ENCODE data around the gene GINS1. TPM values are rescaled to one million over a fixed set of nuclear protein-coding genes. Genes with fewer than 3 reads are reported as not detected.

Gene GINS1
- total RNA-seq, 2 donors from 2014 or later: 2.2 to 6.0 TPM

DNA sequence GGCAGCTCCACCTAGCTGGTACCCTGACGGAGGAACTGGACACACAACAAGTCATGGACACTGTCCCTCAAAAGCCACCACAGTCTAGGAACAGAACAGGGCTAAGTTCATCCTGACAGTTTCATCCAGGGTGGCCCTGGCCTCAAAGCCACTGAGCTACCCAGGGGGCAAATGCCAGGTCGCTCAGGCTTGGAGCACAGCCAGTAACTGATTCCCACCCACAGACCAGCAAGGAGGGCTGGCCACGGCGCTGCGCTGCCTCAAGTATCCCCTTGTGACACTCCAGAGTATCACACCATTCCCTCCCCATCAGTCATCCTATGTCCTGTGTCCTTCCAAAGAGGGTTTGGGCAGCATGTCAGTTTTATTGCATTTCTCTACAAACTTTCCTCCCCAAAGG lies 72.2 kb downstream of the GINS1 start:
- TF ChIP-seq, protein P1, sequence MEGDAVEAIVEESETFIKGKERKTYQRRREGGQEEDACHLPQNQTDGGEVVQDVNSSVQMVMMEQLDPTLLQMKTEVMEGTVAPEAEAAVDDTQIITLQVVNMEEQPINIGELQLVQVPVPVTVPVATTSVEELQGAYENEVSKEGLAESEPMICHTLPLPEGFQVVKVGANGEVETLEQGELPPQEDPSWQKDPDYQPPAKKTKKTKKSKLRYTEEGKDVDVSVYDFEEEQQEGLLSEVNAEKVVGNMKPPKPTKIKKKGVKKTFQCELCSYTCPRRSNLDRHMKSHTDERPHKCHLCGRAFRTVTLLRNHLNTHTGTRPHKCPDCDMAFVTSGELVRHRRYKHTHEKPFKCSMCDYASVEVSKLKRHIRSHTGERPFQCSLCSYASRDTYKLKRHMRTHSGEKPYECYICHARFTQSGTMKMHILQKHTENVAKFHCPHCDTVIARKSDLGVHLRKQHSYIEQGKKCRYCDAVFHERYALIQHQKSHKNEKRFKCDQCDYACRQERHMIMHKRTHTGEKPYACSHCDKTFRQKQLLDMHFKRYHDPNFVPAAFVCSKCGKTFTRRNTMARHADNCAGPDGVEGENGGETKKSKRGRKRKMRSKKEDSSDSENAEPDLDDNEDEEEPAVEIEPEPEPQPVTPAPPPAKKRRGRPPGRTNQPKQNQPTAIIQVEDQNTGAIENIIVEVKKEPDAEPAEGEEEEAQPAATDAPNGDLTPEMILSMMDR (IDR thresholded peaks at IDR 0.05): no peak
- TF ChIP-seq POLR2AphosphoS5 (IDR thresholded peaks at IDR 0.05) (no peak), POLR2A (IDR thresholded peaks at IDR 0.05) (no peak)
- WGBS: 84% methylated on average over 5 of the region's 5 CpGs
- Histone ChIP-seq H3K27ac (no peak overlapping the region), H3K9me3 (no peaks in the 10 kb centered on the region), H3K27me3 (replicated peaks; ENCODE audit: insufficient read depth) (no peaks in the 10 kb centered on the region), H3K4me3 (no peak overlapping the region), H3K4me1 (replicated peaks) (no peaks in the 10 kb centered on the region), H3K36me3 (no peaks in the 10 kb centered on the region)
- intact Hi-C loops (cut with DNase I): no loop called here
- no peak for DNase-seq (ENCODE audit: low spot score)

DNA sequence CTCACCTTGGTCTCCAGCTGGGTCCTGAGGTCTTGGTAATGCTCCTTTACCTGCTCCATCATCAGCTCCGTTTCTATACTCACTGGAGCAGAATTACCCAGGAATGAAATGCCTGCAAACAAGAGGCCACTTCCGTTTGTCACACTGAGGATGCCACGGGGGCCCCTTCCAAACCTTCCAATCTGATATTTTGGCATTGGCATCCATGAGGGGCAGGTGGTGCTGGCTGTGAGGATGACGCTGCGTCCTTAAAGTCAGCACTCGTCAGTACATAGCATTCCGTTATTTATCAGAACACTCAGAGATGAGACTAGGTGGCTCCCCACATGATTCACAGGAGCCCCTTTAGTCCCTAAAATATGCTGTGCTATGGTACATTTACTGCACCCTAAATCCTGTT lies 72.7 kb downstream of the GINS1 start:
- 82% methylated on average over 7 of the region's 7 CpGs for WGBS
- Histone ChIP-seq H3K27ac (no peak overlapping the region), H3K4me3 (no peak overlapping the region), H3K27me3 (replicated peaks; ENCODE audit: insufficient read depth) (no peaks in the 10 kb centered on the region), H3K36me3 (no peaks in the 10 kb centered on the region), H3K9me3 (no peaks in the 10 kb centered on the region), H3K4me1 (replicated peaks) (no peaks in the 10 kb centered on the region)
- no peak for TF ChIP-seq POLR2AphosphoS5 (IDR thresholded peaks at IDR 0.05)
- intact Hi-C loops (cut with DNase I): no loop called here
- DNase-seq (ENCODE audit: low spot score): no peak

DNA sequence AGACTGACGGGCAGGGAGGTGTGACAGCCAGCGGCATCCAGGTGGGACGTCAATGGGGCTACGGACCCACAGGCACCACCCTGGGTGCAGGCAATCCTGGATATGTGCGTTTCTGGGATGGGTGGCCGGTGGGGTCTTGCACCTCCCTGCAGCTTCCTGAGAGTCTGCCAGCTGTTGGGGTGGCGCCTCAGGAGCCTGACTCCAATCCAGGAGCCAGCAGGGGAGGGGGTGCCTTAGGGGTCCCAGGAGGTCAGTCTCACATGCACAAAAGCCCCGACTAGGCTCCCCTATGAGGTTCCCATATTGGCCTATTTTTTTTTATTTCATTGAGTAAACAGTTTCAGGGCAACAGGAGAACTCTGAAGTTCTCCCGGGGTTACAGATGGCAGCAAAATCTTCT lies 73.3 kb downstream of the GINS1 start:
- Histone ChIP-seq H3K27me3 (replicated peaks; ENCODE audit: insufficient read depth) (no peaks in the 10 kb centered on the region), H3K36me3 (no peaks in the 10 kb centered on the region), H3K4me1 (replicated peaks) (no peaks in the 10 kb centered on the region), H3K27ac (no peak overlapping the region), H3K4me3 (no peak overlapping the region), H3K9me3 (no peaks in the 10 kb centered on the region)
- no peak for DNase-seq (ENCODE audit: low spot score)
- intact Hi-C loops (cut with DNase I): no loop called here
- TF ChIP-seq POLR2A (IDR thresholded peaks at IDR 0.05): no peak
- 86% methylated on average over 9 of the region's 9 CpGs for WGBS

DNA sequence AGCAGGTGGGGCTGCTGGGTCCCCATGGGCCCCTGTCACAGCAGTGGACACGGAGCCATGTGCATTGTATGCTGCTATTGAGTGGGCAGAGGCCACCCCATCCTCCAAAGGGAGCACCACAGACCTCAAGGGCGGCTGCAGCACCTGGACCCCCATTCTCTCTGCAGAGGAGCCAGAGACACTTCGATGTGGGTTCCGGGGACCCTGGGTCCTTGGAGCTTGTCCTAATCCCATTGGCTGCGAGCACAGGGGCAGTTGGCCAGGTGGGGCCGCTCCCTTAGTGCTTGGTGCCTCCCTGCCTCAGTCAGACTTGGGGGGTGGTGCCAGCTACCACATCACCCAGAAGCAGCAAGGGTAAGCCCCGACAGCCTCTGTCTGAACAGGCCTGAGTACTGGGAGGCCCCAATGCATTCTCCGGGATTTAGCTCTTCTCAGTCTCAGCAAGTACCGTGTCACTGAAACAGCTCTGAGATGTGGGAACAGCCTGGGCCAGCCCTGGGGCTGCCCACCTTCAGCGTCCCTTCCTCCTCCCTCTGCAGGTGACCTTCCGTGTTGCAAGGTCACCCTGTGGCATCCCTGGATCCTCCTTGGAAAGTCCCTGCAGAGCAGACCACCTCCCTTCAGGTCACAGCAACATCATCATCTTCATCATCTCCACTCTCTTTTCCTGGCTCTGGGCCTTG lies 73.9 kb downstream of the GINS1 start:
- no peak for TF ChIP-seq POLR2A (IDR thresholded peaks at IDR 0.05)
- TF ChIP-seq, protein P1 (IDR thresholded peaks at IDR 0.05): no peak
- TF ChIP-seq POLR2AphosphoS5 (IDR thresholded peaks at IDR 0.05): no peak
- Histone ChIP-seq H3K4me1 (replicated peaks) (no peaks in the 10 kb centered on the region), H3K9me3 (no peaks in the 10 kb centered on the region), H3K36me3 (no peaks in the 10 kb centered on the region), H3K27me3 (replicated peaks; ENCODE audit: insufficient read depth) (no peaks in the 10 kb centered on the region), H3K4me3 (no peak overlapping the region), H3K27ac (no peak overlapping the region)
- no peak for DNase-seq (ENCODE audit: low spot score)
- WGBS: 86% methylated on average over 7 of the region's 11 CpGs
- intact Hi-C loops (cut with DNase I): no loop called here

DNA sequence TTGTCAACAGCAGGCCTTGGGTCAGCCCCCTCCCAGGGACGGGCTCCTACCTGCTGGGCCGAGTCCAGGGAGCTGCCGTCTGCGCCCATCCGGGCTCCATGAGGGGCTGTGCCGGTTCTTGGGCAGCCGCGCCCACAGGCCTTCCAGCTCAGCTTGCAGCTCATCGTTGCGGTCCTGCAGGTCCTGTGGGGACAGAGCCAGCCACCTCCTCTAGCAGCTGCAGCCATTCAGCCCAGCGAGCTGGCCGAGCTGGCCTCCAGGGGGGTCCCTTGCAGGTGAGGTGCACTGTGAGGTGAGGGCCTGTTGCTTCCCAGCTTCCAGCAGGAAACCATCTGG lies 74.4 kb downstream of the GINS1 start:
- no peaks in the 10 kb centered on the region for H3K36me3 ChIP-seq

More for the DNA sequence above, 74.4 kb downstream of the GINS1 start:
- 81% methylated on average over 9 of the region's 12 CpGs for WGBS
- H3K9me3 ChIP-seq: no peaks in the 10 kb centered on the region
- TF ChIP-seq POLR2AphosphoS5 (IDR thresholded peaks at IDR 0.05) (no peak), POLR2A (IDR thresholded peaks at IDR 0.05) (no peak)
- TF ChIP-seq, protein P1 (IDR thresholded peaks at IDR 0.05): no peak
- no peak overlapping the region for H3K27ac ChIP-seq
- no peak overlapping the region for H3K4me3 ChIP-seq
- intact Hi-C loops (cut with DNase I): no loop called here
- no peak for DNase-seq (ENCODE audit: low spot score)
- H3K27me3 ChIP-seq (replicated peaks; ENCODE audit: insufficient read depth): no peaks in the 10 kb centered on the region
- no peaks in the 10 kb centered on the region for H3K4me1 ChIP-seq (replicated peaks)
